ENCODE measurements around the gene BPIFB2.

- TF ChIP-seq MAX (IDR thresholded peaks at IDR 0.05; ENCODE audit: low read depth) (no peak), POLR2AphosphoS5 (IDR thresholded peaks at IDR 0.05; ENCODE audit: low read depth, low read length) (no peak), USF2 (IDR thresholded peaks at IDR 0.05; ENCODE audit: borderline replicate concordance, low read depth, low read length) (no peak), JUND (IDR thresholded peaks at IDR 0.05) (no peak), EZH2phosphoT487 (IDR thresholded peaks at IDR 0.05; ENCODE audit: borderline replicate concordance, low read depth) (no peak), ZBTB33 (IDR thresholded peaks at IDR 0.05; ENCODE audit: borderline replicate concordance, low read depth) (no peak), RFX5 (IDR thresholded peaks at IDR 0.05; ENCODE audit: low read length) (no peak), GABPA (IDR thresholded peaks at IDR 0.05; ENCODE audit: low read depth) (no peak), REST (IDR thresholded peaks at IDR 0.05; ENCODE audit: low read depth, low read length) (no peak), MXI1 (IDR thresholded peaks at IDR 0.05; ENCODE audit: low read depth, low read length) (no peak), CTCF (IDR thresholded peaks at IDR 0.05) (no peak)
These were observed 46.0 kb downstream of the BPIFB2 start, which contains the start of gene BPIFB3 for GRCh38 chr20:33053291-33054106.

Data from SK-N-SH (cell line).